SK-N-SH (cell line): ENCODE results near the gene OLFM1. TPM values are rescaled to one million over a fixed set of nuclear protein-coding genes. Genes with fewer than 3 reads are reported as not detected.

ENCODE experiments used
- CTCF ChIA-PET: fragments of 300-600, 350-600 bp; formaldehyde crosslinking; extraction: SDS; loops from one replicate; lab custom pipeline; 2021; lab: Yijun Ruan, JAX
- POLR2A ChIA-PET: fragments of 350-600 bp; sonication (Branson Sonifier 250); formaldehyde crosslinking; extraction: SDS; loops from one replicate; lab custom pipeline; 2020; ENCODE audit warnings: antibody characterized with exemption, inconsistent platforms; lab: Yijun Ruan, JAX
- DNase-seq: peaks from one replicate; pipeline ENCODE4 v3.0.0; 2012
- H2AFZ ChIP-seq: fragments of 200-600 bp; sonication (generic); 2 replicates; pipeline ENCODE4 v1.8.1; 2016; ENCODE audit warnings: antibody characterized with exemption, mild to moderate bottlenecking, low read depth
- H3F3A ChIP-seq: fragments of 200-600 bp; sonication (generic); replicated peaks from 2 replicates; pipeline ENCODE3; 2016; ENCODE audit warnings: antibody characterized with exemption, mild to moderate bottlenecking; ENCODE audit not compliant: insufficient read depth
- H3K27ac ChIP-seq, 2 experiments: fragments of 200-500 bp in 1 of 2; fragments of 200-600 bp in 1 of 2; sonication (Bioruptor generic) in 1 of 2; sonication (generic), shearing (Covaris generic) in 1 of 2; 2 replicates each; pipeline versions ENCODE4 v1.5.1 to v1.6.1; 2014 to 2016; ENCODE audit warnings: low read depth in 2 of 2, inconsistent platforms in 1 of 2, low read length in 1 of 2, mild to moderate bottlenecking in 1 of 2, mixed read lengths in 1 of 2
- H3K27me3 ChIP-seq: fragments of 200-600 bp; sonication (generic), shearing (Covaris generic); 2 replicates; pipeline ENCODE4 v1.6.1; 2016; ENCODE audit warnings: mixed run types; ENCODE audit not compliant: insufficient read depth
- H3K36me3 ChIP-seq, 2 experiments: fragments of 200-500 bp in 1 of 2; fragments of 200-600 bp in 1 of 2; sonication (Bioruptor generic) in 1 of 2; sonication (generic) in 1 of 2; replicated peaks in 1 of 2; 2 replicates each; pipeline versions ENCODE3 to v1.5.1; 2014 to 2016; ENCODE audit warnings: low read length in 1 of 2, mild to moderate bottlenecking in 1 of 2; ENCODE audit not compliant: insufficient read depth in 2 of 2, control insufficient read depth in 1 of 2
- H3K4me1 ChIP-seq, 2 experiments: fragments of 200-500 bp in 1 of 2; fragments of 200-600 bp in 1 of 2; sonication (Bioruptor generic) in 1 of 2; sonication (generic), shearing (Covaris generic) in 1 of 2; 2 replicates each; pipeline versions ENCODE4 v1.5.1 to v1.6.1; 2014 to 2016; ENCODE audit warnings: low read depth in 1 of 2, low read length in 1 of 2, mixed run types in 1 of 2; ENCODE audit not compliant: insufficient read depth in 2 of 2, control insufficient read depth in 1 of 2
- H3K4me2 ChIP-seq: fragments of 200-600 bp; sonication (generic), shearing (Covaris generic); 2 replicates; pipeline ENCODE4 v1.6.1; 2017; ENCODE audit warnings: mixed run types
- H3K4me3 ChIP-seq, 2 experiments: fragments of 200-500 bp in 1 of 2; fragments of 200-600 bp in 1 of 2; sonication (Bioruptor generic) in 1 of 2; sonication (generic), shearing (Covaris generic) in 1 of 2; 2 replicates each; pipeline versions ENCODE4 v1.5.1 to v1.8.1; 2014 to 2016; ENCODE audit warnings: low read depth in 2 of 2, inconsistent platforms in 1 of 2, low read length in 1 of 2, mild to moderate bottlenecking in 1 of 2, mixed read lengths in 1 of 2, moderate library complexity in 1 of 2
- H3K79me2 ChIP-seq: fragments of 200-600 bp; sonication (generic); 2 replicates; pipeline ENCODE4 v1.8.1; 2017; ENCODE audit warnings: mild to moderate bottlenecking; ENCODE audit not compliant: insufficient read depth
- H3K9ac ChIP-seq: fragments of 200-600 bp; sonication (generic); 2 replicates; pipeline ENCODE4 v1.6.1; 2017; ENCODE audit warnings: mixed run types
- H3K9me2 ChIP-seq: fragments of 200-600 bp; sonication (generic); 2 replicates; pipeline ENCODE4 v1.6.1; 2017; ENCODE audit warnings: mixed run types
- H3K9me3 ChIP-seq: fragments of 200-600 bp; sonication (generic); 2 replicates; pipeline ENCODE4 v1.6.1; 2017; ENCODE audit warnings: mixed run types, mild to moderate bottlenecking, moderate library complexity
- H4K20me1 ChIP-seq: fragments of 200-600 bp; sonication (generic); 2 replicates; pipeline ENCODE4 v1.6.1; 2017; ENCODE audit warnings: mild to moderate bottlenecking, mixed run types; ENCODE audit not compliant: insufficient read depth
- CTCF ChIP-seq: fragments of 200-600 bp; sonication (generic); IDR thresholded peaks from 2 replicates; pipeline ENCODE4 v1.6.1; 2017; ENCODE audit warnings: antibody characterized with exemption, mild to moderate bottlenecking, moderate library complexity
- EP300 ChIP-seq, 2 experiments: IDR thresholded peaks; 2 replicates each; pipeline versions ENCODE4 v1.4.0 to v1.6.1; 2012; ENCODE audit warnings: borderline replicate concordance in 1 of 2, low read depth in 1 of 2, low read length in 1 of 2
- FOXM1 ChIP-seq: IDR thresholded peaks from 2 replicates; pipeline ENCODE4 v1.4.0; 2012; ENCODE audit warnings: low read depth, mild to moderate bottlenecking
- GATA2 ChIP-seq: sonication (generic); formaldehyde crosslinking; IDR thresholded peaks from 2 replicates; pipeline ENCODE4 v1.5.0; 2020; ENCODE audit warnings: mild to moderate bottlenecking, missing genetic modification reagents
- IRF3 ChIP-seq: fragments of 150-350 bp; IDR thresholded peaks from 2 replicates; pipeline ENCODE4 v1.6.1; 2016; ENCODE audit warnings: mild to moderate bottlenecking, low read depth, low read length
- JUND ChIP-seq: IDR thresholded peaks from 2 replicates; pipeline ENCODE4 v1.4.0; 2012
- MEF2A ChIP-seq: IDR thresholded peaks from 2 replicates; pipeline ENCODE4 v1.4.0; 2012; ENCODE audit warnings: low read depth, borderline replicate concordance
- MXI1 ChIP-seq: IDR thresholded peaks from 2 replicates; pipeline ENCODE4 v1.6.1; 2012; ENCODE audit warnings: mild to moderate bottlenecking, low read depth, low read length, improper control_type of control experiment
- NFIC ChIP-seq: IDR thresholded peaks from 2 replicates; pipeline ENCODE4 v1.4.0; 2012; ENCODE audit warnings: borderline replicate concordance
- PBX3 ChIP-seq: IDR thresholded peaks from 2 replicates; pipeline ENCODE4; 2012
- POLR2AphosphoS5 ChIP-seq: IDR thresholded peaks from 2 replicates; pipeline ENCODE4 v1.6.1; 2012; ENCODE audit warnings: low read depth, low read length
- RAD21 ChIP-seq: IDR thresholded peaks from 2 replicates; pipeline ENCODE4 v1.6.1; 2012; ENCODE audit warnings: mild to moderate bottlenecking, low read length
- RCOR1 ChIP-seq: fragments of 150-350 bp; IDR thresholded peaks from 2 replicates; pipeline ENCODE4 v1.6.1; 2017; ENCODE audit warnings: antibody characterized with exemption, low read length
- RFX5 ChIP-seq: IDR thresholded peaks from 2 replicates; pipeline ENCODE4 v1.6.1; 2012; ENCODE audit warnings: mild to moderate bottlenecking, improper control_type of control experiment, low read length
- RXRA ChIP-seq: IDR thresholded peaks from 2 replicates; pipeline ENCODE4 v1.4.0; 2012; ENCODE audit warnings: low read depth, mild to moderate bottlenecking, borderline replicate concordance
- SMC3 ChIP-seq: IDR thresholded peaks from 2 replicates; pipeline ENCODE4 v1.6.1; 2012; ENCODE audit warnings: low read depth, low read length, improper control_type of control experiment
- TCF12 ChIP-seq: IDR thresholded peaks from 2 replicates; pipeline ENCODE4 v1.4.0; 2012
- ZBTB33 ChIP-seq: IDR thresholded peaks from 2 replicates; pipeline ENCODE4 v1.4.0; 2012; ENCODE audit warnings: low read depth, borderline replicate concordance
- WGBS: methylation state at CpG from one replicate; pipeline ENCODE4 v1.1.6; 2017; ENCODE audit warnings: low lambda C conversion rate; 5-methylcytosine and 5-hydroxymethylcytosine counted together
- polyA plus RNA-seq, 3 experiments: library from polyadenylated mRNA; depleted of rRNA; stranded (reverse); fragments of >200 nt; gene quantifications; 2 replicates each; pipeline ENCODE4 v1.2.3, GENCODE V29; 2012
- TF ChIP-seq, protein P1 (sequence below): IDR thresholded peaks from 2 replicates; pipeline ENCODE4 v1.4.0; 2012; ENCODE audit warnings: low read depth

The OLFM1 gene
- polyA plus RNA-seq, 1 of the 3 experiments (the other 2 are of a cell fraction), result 15.9 TPM

DNA sequence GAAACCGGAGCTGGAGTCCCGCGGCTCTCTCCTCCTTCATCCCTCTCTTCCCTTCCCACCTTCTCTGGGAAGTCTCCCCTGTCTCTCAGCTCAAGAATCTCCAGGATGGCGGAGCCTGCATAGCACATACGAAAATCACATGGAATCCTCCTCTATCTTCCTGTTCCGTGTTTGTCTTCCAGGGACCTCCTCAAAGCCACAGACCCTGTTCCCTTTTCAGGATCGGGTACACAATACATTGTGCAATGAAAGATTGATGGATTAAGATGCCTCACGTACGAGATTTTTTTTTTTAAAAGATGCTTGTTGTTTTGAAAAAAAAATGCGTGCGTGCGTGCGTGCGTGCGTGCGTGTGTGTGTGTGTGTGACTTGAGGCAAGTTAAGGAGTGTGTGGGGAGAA, 46.6 kb upstream of the OLFM1 start (continued):
- no peak for TF ChIP-seq MXI1
- TF ChIP-seq, all 33 proteins: peak for 0

- Histone ChIP-seq H3K9ac (no peak overlapping the region), H3K27me3 (no peaks in the 10 kb centered on the region), H2AFZ (no peak overlapping the region), H3K4me2 (no peak overlapping the region), H3K4me3 (no peak overlapping the region), H3F3A (no peaks in the 10 kb centered on the region), H3K9me2 (no peaks in the 10 kb centered on the region), H3K27ac (no peak overlapping the region), H3K79me2 (no peaks in the 10 kb centered on the region), H3K36me3 (no peaks in the 10 kb centered on the region), H3K4me1 (no peaks in the 10 kb centered on the region)
- 59% methylated on average over 11 of the region's 11 CpGs for whole genome bisulfite sequencing
- DNase-seq, result no peak
- POLR2A ChIA-PET, result no interaction called here
- CTCF ChIA-PET, result no interaction called here
- no peak for TF ChIP-seq POLR2AphosphoS5
- TF ChIP-seq RAD21, result no peak
- no peak for TF ChIP-seq MXI1
- no peak for TF ChIP-seq PBX3
- TF ChIP-seq, protein P1, sequence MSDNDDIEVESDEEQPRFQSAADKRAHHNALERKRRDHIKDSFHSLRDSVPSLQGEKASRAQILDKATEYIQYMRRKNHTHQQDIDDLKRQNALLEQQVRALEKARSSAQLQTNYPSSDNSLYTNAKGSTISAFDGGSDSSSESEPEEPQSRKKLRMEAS, result no peak
- no peak for TF ChIP-seq JUND
- TF ChIP-seq IRF3, result no peak
- no peak for TF ChIP-seq TCF12
- TF ChIP-seq SMC3, result no peak
- TF ChIP-seq GATA2 (CRISPR knock-in tag), result no peak
- no peak for TF ChIP-seq RXRA
- no peak for TF ChIP-seq NFIC
- TF ChIP-seq MEF2A, result no peak
- no peak for TF ChIP-seq RFX5
- TF ChIP-seq RCOR1, result no peak
- no peak for TF ChIP-seq ZBTB33
- no peak for TF ChIP-seq CTCF
- TF ChIP-seq EP300 (IDR thresholded peaks at IDR 0.05; ENCODE audit: borderline replicate concordance in 1 of 2, low read depth in 1 of 2, low read length in 1 of 2), result no peak
- TF ChIP-seq FOXM1, result no peak
- TF ChIP-seq, all 33 proteins: peak for 0
- H3K9me3 ChIP-seq, result no peaks in the 10 kb centered on the region
- H4K20me1 ChIP-seq, result no peaks in the 10 kb centered on the region
Observed at GRCh38 chr9:135043345-135043744, 44.1 kb upstream of the OLFM1 start.
